Fibroblast of peridontal ligament (primary cell): ENCODE results near the gene PPP1R14C.
"Not testable (repeated sequence)": the region's sequence is repeated elsewhere in the genome, so short reads cannot be mapped to it uniquely, and the experiment has no call there.

ENCODE experiments used
- DNase-seq: peaks from one replicate; pipeline ENCODE4 v3.0.0-alpha.2; 2010; ENCODE audit errors: extremely low read depth

PPP1R14C gene, protein sequence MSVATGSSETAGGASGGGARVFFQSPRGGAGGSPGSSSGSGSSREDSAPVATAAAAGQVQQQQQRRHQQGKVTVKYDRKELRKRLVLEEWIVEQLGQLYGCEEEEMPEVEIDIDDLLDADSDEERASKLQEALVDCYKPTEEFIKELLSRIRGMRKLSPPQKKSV

DNA sequence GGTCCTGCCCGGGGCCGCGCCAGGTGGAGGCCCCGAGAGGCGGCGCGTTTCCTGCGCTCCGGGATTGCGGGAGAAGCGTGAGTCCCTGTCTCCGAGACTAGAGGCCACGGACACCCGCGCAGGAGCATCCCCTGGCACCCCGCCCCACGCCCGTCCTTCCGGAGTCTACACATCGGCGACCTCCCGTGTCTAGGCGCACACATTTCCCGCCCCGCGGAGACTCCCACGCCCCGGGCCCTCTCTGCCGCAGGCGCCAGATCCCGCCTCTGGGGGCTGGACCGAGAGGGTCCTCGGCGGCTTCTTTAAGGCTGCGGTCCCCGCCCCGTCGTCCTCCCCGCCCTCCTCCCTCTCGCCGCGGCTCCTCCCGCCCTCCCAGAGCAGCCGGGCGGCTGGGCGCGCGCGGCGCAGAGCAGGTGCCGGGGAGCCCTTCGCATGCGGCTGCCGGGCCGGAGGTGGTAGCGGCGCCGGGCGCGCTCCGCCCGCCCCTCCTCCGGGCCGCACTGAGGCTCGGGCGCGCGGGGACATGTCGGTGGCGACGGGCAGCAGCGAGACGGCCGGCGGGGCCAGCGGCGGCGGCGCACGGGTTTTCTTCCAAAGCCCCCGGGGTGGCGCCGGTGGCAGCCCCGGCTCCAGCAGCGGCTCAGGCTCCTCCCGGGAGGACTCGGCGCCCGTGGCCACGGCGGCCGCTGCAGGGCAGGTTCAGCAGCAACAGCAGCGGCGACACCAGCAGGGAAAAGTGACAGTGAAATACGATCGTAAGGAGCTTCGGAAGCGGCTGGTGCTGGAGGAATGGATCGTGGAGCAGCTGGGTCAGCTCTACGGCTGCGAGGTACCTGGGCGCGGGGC is at the start of gene PPP1R14C:
PPP1R14C (plus strand) TSS at position 375 of the 846 bp plus-strand sequence; CDS start at position 524, 149 bp downstream.
- no peak for DNase-seq

DNA sequence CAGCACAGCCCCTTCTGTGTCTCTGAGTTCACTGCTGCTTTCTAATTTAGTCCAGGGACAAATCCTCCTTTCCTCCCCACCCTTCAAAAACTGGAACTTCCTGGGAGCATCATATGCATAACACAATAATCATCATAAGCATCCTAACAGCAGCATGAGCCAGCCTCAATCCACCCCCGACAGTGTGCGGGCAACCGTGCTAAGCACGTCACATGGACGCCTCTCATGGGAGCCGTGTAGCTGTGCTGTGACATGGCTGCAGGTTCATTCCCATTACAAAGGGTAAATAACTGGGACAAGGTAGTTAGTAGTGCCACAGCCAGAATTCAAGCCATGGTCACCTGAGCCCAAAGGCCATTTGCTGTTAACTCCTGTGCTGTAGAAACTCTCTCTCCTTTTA is 49.4 kb upstream of the PPP1R14C start:
- no peak for DNase-seq

DNA sequence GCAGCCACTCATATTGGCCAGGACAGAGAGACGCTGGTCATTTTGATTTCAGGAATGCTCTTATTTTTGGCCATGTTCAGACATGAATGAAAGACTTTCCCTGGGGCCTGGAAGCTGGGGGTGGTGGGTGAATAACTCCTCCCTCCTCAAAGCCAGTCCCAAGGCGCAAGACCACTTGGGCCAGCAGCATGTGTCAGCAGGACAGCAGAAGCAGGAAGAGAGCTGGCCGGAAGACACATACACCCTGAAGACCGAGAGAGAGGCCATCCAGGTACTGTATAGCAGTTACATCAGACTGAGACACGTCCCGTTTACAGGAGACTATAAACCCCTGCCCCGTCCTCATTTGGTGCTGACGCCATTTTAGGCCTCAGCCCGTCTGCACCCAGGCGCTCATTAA is 44.7 kb upstream of the PPP1R14C start:
- DNase-seq: no peak

DNA sequence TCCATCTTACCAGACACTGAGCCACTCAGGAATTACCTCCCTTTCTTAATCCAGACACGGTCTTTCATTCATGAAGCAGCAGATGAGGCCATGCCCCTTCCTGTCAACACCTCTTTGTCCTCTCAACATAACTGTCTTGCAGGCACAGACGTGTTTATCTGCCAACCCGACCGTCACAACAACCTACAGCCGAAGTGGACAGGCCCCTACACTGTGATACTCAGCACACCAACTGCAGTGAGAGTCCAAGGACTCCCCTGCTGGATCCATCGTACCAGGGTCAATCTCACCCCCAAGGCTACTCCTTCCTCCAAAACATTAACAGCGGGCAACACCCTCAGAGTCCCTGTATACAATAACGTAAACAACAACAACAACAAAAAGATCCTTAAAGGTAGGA is 43.3 kb upstream of the PPP1R14C start:
- DNase-seq: no peak

DNA sequence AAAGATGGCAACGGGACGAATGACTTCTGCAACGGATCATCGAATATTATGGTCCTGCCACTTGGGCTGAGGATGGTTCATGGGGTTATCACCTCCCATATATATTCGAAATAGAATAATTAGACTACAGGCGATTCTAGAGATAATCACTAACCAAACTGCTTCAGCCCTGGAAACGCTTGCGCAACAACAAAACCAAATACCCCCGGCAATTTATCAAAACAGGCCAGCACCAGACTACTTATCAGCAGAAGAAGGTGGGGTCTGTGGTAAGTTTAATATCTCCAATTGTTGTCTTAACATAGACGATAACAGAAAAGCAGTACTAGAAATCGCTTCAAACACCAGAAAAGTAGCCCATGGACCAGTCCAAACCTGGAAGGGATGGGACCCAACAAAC is 42.9 kb upstream of the PPP1R14C start:
- DNase-seq: no peak

DNA sequence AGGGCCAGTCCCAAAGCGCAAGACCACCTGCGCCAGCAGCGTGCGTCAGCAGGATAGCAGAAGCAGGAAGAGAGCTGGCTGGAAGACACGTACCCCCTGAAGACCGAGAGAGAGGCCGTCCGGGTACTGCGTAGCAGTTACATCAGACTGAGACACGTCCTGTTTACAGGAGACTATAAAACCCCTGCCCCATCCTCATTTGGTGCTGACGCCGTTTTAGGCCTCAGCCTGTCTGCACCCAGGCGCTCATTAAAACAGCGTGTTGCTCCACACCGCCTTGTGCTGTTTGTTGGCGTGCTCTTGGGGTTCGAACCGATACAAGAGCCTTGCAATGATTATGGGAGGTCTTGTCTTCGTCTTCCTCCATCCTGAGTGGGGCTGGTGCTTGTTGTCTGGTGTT is 42.1 kb upstream of the PPP1R14C start:
- DNase-seq: no peak

DNA sequence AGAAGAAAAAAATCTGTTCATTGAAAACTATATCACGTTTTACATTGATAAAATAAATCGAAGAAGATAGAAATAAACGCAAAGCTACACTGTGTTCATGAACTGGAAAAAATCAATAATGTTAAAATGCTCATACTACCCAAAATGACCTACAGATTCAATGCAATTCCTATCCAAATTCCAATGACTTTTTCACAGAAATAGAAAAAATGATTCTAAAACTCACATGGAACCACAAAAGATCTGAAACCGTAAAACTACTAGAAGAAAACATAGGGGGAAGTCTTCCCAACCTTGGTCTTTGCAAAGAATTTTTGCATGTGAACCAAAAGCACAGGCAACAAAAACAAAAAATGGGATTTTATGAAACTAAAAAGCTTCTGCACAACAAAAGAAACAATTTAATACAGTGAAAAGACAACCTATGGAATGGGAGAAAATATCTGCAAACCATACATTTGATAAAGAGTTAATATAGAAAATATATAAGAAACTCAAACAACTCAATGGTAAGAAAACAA is 40.0 kb upstream of the PPP1R14C start:
- no peak for DNase-seq

DNA sequence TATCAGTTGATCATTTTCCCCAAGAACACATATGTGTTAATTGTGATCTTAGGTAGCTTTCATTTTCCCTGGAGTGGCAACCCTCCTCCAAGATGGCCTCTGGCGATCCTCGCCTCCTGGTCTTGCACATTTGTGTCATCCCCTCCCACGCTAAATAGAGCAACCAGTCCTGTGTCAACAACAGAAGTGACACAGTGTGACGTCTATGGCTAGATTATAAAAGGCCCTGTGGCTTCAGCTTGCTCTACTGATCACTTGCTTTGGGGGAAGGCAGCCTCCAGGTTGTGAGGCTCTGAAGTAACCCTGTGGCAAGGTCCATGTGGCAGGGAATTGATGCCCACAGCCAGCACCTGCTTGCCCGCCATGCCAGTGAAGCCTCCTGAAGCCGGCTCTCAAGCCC is 30.6 kb upstream of the PPP1R14C start:
- DNase-seq: no peak

DNA sequence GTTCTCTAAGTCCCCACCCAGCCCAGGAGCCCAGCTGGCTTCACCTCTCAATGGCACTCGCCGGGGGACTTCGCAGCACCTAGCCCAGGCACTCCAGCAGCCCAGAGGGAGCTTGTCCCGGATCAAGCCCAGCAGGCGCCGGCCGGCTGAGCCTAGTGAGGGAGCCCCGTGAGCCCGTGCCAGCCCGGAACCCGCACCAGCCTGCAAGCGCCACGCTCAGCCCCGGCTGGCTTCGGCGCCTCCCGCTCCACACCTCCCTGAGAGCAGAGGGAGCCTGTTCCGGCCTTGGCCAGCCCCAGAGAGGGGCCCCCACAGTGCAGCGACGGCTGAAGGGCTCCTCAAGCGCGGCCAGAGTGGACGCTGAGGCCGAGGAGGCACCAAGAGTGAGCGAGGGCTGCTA is 27.1 kb upstream of the PPP1R14C start:
- no peak for DNase-seq

DNA sequence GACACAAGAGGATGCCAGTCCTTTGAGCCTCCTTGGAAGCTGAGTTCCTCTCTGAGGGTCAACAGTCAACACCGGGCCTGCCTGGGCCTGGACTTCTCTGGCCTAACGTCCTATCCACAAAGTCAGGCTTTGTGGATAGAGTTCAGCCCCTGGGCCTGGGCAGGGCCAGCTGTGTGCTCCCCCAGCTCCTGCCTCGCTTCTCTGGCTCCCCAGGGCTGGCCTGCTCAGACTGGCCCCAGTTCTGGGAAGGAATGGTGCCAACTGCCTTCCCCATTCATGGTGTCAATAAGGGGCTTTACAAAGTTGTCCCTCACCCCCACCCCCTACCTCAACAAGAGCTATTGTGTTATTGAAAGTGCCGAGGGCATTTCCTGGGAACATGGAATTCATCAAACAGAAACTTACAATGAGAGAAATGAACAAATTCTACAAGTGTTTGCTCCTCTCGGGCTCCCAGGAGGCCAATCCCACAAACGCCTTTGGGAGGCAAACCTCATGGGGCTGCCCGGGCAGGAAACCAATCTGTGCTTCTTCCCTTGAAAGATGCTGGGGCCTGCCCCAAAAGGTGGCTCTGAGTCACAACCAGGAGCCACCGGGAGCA is 26.5 kb upstream of the PPP1R14C start:
- DNase-seq: no peak

DNA sequence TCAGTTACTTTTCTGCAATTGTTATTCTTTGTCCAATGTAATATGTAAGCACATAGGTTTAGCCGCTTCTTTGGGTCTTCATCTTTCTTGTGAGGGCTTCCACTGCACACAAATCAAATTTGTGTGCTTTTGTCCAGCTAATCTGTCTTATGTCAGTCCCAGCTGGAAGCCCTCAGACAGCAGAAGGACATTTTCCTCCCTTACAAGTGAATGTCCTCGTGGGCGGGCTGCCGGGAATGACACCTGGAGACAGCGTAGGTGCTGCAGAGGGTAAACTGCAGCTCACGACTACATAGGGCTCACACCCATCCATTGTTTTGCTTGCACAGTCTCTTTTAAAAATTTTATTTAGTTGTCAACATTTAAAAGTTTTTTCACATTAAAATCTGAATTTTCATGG is 24.6 kb upstream of the PPP1R14C start:
- no peak for DNase-seq

DNA sequence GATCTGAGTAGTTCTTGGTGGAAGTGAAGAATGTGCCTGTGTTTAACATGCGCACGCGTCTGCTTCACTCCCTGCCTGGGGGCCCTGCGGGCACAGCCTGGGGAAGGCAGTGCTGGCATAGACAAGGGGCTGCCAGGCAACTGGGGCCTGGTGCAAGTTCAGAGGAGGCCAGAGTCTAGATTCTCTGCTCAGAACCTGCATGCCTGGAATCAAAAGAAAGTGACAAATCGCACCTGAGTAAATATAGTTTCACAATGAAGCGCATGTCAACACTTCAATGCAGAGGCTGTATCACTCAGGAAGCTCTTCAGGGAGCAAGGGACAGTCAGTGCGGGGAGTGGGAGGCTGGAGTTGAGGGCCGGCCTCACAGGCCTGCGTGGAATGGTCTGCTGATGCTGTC is 24.2 kb upstream of the PPP1R14C start:
- no peak for DNase-seq

DNA sequence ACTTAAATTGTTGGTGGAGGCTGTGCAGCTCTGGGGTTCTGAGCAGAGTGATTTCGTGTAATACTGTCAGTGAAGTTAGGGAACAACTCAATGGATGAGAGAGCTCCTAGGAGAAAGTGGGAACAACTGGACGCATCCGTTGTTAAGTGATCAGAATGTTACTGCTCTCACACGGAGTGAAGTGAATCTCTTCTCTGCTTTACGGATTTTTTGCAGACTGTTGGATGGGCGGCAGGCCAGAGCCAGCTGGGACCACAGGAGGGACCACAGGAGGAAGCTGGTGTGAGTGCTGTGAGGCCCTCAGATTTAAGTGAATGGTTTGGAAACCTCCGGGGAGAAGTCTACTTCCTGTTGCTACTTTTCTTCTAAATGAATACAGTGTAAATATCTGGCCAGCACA is 23.7 kb upstream of the PPP1R14C start:
- DNase-seq: peak; percentile 3

DNA sequence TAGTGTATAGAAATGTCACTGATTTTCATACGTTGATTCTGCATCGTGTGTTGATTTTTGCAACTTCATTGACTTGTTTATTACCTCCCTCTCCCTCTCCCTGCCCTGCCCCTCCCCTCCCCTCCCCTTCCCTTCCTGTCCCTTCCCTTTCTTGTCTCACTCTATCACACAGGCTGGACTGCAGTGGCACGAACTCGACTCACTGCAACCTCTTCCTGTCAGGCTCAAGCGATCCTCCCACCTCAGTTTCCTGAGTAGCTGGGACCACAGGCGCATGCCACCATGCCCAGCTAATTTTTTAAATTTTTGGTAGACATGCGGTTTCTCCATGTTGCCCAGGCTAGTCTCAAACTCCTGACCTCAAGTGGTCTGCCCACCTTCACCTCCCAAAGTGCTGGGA is 19.2 kb upstream of the PPP1R14C start:
- no peak for DNase-seq

DNA sequence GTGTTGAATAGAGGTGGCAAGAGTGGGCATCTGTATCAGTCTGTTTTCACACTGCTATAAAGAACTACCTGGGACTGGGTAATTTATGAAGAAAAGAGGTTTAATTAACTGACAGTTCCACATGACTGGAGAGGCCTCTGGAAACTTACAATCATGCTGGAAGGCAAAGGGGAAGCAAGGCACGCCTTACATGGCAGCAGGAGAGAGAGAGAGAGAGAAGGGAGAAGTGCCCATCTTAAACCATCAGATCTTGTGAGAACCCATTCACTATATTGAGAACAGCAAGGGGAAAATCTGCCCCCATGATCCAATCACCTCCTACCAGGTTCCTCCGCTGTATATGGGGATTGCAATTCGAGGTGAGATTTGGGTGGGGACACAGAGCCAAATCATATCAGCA is 18.6 kb upstream of the PPP1R14C start:
- no peak for DNase-seq

DNA sequence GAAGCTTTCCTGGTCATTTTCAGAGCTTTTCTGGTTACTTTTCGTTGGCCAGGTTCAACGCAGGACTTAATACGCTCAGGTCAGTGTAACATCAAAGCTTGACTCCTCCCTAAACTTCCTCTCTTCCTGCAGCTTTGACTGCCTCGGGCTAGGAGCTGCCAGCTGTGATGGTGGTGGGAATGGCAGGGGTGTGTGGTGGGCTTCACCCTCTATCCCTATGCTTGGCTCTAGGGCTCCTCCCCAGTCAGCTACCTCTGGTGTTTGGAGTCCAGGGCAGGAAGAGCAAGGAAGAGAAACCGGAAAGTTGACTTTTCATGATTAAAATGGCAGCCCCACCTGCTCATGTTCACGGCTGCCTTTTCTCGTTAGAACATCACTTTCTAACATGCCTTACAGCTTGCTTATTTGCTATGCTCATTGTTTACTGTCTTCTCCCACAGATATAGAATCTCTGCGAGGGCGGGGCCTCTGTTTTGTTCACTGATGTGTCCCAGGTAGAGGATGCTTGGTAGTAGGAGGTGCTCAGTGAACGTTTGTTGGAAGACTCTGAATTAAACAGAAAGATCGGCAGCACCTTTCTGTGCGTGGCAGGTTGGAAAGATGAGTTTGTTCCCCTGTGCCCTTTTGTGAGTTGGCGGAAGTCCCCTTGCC is 16.1 kb upstream of the PPP1R14C start:
- no peak for DNase-seq

DNA sequence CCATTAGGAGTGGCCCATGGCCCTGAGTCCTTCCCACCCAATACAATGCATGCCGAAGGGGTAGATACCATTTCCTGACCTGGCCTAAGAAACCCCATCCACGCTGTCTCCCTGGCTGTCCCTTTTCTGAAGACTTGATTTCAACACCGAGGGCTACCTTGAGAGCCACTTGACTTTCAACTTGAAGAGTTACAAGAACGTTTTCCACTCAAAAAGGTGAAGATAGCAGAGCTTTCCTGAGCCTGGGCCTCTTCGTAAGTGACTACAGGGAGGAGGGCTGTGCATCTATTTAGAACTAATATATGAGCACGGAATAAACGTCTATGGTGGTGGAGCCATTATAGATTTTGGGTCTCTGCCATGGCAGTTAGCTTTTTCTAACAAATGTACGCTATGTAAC is 14.4 kb upstream of the PPP1R14C start:
- DNase-seq: no peak

DNA sequence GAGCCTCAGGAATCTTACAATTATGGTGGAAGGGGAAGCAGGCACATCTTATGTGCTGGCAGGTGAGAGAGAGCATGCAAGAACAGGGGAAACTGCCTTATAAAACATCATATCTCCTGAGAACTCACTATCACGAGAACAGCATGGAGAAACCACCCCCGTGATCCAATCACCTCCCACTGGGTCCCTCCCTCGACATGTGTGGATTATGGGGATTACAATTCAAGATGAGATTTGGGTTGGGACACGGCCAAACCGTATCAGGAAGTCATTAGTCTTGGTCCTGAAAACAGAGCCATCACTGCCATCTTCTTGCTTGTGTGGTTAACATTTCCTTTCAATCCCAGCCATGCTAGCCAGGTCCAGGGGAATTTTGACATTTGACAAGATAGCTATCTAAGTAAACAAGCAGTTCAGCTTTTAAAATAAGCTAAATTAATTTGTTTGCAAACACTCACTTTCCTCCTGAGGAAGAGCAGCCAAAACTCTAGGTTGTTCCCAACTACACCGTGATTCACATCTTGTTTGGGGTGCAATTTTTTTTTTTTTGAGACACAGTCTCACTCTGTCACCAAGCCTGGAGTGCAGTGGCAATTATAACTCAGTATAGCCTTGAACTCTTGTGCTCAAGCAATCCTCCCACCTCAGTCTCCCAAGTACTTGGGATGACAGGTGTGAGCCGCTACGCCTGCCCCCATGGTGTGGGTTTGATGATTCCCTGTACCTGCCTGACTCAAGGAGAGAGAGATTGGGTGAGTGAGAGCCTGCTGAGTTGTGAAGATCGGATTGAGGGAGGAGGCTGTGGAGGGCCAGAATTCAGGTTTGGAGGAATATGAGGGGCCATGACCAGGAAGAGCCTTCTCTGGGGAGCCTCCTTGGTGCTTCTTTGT is 13.0 kb upstream of the PPP1R14C start:
- no peak for DNase-seq

DNA sequence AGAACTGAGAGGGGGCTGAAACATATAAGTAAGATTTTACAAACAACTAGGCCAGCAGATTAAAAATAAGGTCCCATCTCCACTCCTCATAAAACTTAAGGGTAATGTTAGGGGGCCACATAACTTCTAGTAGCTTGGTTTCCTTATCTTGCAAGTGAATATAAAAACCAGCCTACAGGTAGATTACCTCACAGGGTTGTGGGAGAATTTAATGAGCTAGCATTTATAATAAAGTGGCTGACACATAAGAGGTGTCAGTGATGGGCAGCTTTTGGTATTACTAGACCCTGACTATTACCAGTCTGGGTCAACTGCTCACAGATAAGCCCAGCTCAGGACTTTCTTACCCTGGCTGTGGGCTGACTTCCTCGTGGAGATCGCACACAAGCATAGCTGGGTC is 9.2 kb upstream of the PPP1R14C start:
- no peak for DNase-seq

DNA sequence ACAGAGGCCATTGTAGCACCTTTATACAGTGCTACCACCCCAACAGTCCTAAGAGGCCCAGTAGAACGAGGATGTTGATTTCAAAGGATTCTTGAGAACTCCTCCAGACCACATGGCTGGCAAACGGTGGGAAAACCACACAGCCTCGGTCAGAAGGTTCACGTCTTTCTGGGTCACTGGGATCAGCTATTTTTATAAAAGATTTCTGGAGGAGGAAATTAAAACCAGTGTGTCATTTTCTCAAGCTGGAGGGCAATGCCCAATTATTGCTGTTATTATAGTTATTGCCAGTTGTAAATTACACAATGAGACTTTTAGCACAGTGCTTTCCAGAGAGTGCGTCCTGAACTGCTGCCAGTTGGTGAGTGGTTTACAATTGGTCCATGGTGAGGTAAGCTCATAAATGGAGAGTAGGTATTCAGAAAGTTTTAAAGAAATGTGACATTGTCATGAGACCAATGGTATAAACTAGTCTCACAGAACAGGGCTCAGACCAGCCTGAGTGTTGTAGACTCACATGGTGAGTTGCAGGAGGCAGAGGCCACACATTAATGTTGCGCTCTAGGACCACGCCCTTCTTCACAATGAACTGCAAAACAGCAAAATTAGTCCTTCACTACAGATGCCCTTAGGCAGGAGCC is 8.4 kb upstream of the PPP1R14C start:
- no peak for DNase-seq

DNA sequence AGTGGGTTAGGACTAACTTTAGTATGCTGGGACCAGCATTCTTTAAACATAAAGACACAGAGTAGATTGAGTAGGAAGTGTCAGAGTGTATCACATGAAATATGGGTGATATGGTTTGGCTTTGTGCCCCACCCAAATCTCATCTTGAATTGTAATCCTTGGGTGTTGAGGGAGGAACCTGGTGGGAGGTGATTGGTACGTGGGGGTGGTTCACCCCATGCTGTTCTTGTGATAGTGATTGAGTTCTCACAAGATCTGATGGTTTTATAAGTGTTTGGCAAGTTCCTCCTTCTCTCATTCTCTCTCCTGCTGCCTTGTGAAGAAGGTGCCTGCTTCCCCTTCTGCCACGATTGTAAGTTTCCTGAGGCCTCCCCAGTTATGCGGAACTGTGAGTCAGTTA is 5.1 kb upstream of the PPP1R14C start:
- not testable (repeated sequence) for DNase-seq
